HEK293 (cell line): ENCODE measurements around the gene NELL1.

Source experiments
- HOXA7 ChIP-seq: sonication (generic); formaldehyde crosslinking; IDR thresholded peaks from 2 replicates; pipeline ENCODE4 v1.8.1; 2022; ENCODE audit warnings: missing genetic modification reagents, borderline replicate concordance
- TCF7L2 ChIP-seq: IDR thresholded peaks from 2 replicates; pipeline ENCODE4 v1.6.1; 2011; ENCODE audit warnings: low read depth, mild to moderate bottlenecking, inconsistent platforms, low read length, moderate library complexity, borderline replicate concordance
- ZNF146 ChIP-seq: fragments of 450-650 bp; formaldehyde crosslinking; IDR thresholded peaks from 2 replicates; pipeline ENCODE4 v1.5.1; 2016; ENCODE audit warnings: missing biosample characterization, missing genetic modification characterization
- ZNF600 ChIP-seq: fragments of 450-650 bp; formaldehyde crosslinking; IDR thresholded peaks from 2 replicates; pipeline ENCODE4 v1.5.1; 2016; ENCODE audit warnings: missing biosample characterization, missing genetic modification characterization
- ZNF639 ChIP-seq: fragments of 450-650 bp; formaldehyde crosslinking; IDR thresholded peaks from 2 replicates; pipeline ENCODE4 v1.5.1; 2016; ENCODE audit warnings: missing biosample characterization, missing genetic modification characterization
- TF ChIP-seq, protein P1 (sequence below): fragments of 450-650 bp; formaldehyde crosslinking; IDR thresholded peaks from 2 replicates; pipeline ENCODE4 v1.5.1; 2016; ENCODE audit warnings: missing biosample characterization, missing genetic modification characterization

- no peak for TF ChIP-seq ZNF146 (tag by site-specific recombination)
- no peak for TF ChIP-seq TCF7L2
- no peak for TF ChIP-seq ZNF639
- TF ChIP-seq, protein P1, sequence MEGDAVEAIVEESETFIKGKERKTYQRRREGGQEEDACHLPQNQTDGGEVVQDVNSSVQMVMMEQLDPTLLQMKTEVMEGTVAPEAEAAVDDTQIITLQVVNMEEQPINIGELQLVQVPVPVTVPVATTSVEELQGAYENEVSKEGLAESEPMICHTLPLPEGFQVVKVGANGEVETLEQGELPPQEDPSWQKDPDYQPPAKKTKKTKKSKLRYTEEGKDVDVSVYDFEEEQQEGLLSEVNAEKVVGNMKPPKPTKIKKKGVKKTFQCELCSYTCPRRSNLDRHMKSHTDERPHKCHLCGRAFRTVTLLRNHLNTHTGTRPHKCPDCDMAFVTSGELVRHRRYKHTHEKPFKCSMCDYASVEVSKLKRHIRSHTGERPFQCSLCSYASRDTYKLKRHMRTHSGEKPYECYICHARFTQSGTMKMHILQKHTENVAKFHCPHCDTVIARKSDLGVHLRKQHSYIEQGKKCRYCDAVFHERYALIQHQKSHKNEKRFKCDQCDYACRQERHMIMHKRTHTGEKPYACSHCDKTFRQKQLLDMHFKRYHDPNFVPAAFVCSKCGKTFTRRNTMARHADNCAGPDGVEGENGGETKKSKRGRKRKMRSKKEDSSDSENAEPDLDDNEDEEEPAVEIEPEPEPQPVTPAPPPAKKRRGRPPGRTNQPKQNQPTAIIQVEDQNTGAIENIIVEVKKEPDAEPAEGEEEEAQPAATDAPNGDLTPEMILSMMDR (tag by site-specific recombination), result no peak
- no peak for TF ChIP-seq ZNF600 (tag by site-specific recombination)
- no peak for TF ChIP-seq HOXA7 (CRISPR knock-in tag)
These were observed 37.2 kb upstream of the NELL1 start for GRCh38 chr11:20632169-20632532.
